Measurements from ENCODE around the gene SHCBP1L. TPM values are rescaled to one million over a fixed set of nuclear protein-coding genes. Genes with fewer than 3 reads are reported as not detected.
A peak's percentile ranks its signal among the peaks of the same experiment; 100 is the strongest.

SHCBP1L gene
- total RNA-seq, 4 donors from 2014 or later: 1.3 TPM; not detected in 3

- WGBS, 2 donors: 57 to 62% methylated on average over 4 of the region's 4 CpGs
- TF ChIP-seq EP300 (IDR thresholded peaks at IDR 0.05) (no peak), POLR2A (IDR thresholded peaks at IDR 0.05) (no peak), CTCF (IDR thresholded peaks at IDR 0.05) (no peak)
- H3K36me3 ChIP-seq: no peaks in the 10 kb centered on the region
- DNase-seq (ENCODE audit: low spot score in 2 of 2): no peak
- peaks cover 0 to 1% (median 0%) of the 10 kb centered on the region in 4 donors for H3K4me1 ChIP-seq
- no peaks in the 10 kb centered on the region for H3K27me3 ChIP-seq
- no peak overlapping the region for H3K27ac ChIP-seq
- H3K4me3 ChIP-seq: no peak overlapping the region
- H3K9me3 ChIP-seq: no peaks in the 10 kb centered on the region
These were observed 42.9 kb upstream of the SHCBP1L start for GRCh38 chr1:182995894-182996293.

- Histone ChIP-seq H3K9me3 (no peaks in the 10 kb centered on the region), H3K4me1 (peaks cover 0 to 10% (median 4%) of the 10 kb centered on the region in 4 donors), H3K36me3 (no peaks in the 10 kb centered on the region), H3K4me3 (no peak overlapping the region), H3K27ac (no peak overlapping the region), H3K27me3 (no peaks in the 10 kb centered on the region)
- TF ChIP-seq EP300 (IDR thresholded peaks at IDR 0.05) (no peak), POLR2A (IDR thresholded peaks at IDR 0.05) (no peak), CTCF (IDR thresholded peaks at IDR 0.05) (no peak)
- no peak for DNase-seq (ENCODE audit: low spot score in 2 of 2)
These were observed 40.8 kb upstream of the SHCBP1L start for GRCh38 chr1:182993746-182994145.

DNA sequence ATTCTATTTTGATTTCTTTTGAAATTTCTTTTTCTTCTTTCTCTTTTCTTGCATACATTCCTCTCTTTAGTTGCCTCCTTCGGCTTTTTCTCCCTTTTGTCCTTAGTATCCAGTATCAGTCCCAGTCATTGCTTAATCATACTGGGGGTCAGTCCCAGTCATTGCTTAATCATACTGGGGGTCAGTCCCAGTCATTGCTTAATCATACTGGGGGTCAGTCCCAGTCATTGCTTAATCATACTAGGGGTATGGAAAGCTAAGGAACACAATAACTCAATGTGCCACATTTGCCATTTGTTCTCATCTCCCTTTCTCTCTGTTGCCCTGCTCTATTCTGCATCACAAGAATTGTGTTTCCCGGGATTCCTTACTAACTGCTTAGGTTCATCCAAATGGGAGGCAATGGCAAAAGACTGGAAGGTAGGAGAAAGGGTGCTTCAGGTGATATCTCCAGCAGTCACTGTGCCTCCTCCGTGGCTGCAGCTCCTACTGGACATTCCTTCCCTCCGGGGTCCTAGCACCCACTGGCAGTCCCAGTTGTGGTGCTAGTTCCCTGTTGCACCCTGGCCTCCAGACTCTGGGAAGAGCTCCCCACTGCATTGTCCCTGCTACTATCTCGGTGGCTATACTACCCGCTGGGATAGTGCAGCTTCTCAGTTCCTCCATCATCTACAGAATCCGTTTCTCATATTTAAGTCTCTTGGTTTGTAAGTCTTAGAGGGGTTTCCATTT lies 37.6 kb upstream of the SHCBP1L start:
- no peak overlapping the region for H3K4me3 ChIP-seq
- peak in 1 of 2 donors; percentile 13 for DNase-seq (ENCODE audit: low spot score in 2 of 2)
- H3K4me1 ChIP-seq: peaks cover 0 to 10% (median 4%) of the 10 kb centered on the region in 4 donors
- H3K27ac ChIP-seq: peak overlapping the region in 2 of 4 donors; percentile 0 to 61
- TF ChIP-seq POLR2A (IDR thresholded peaks at IDR 0.05) (no peak), EP300 (IDR thresholded peaks at IDR 0.05) (peak in 1 of 2 donors; percentile 33)
- no peaks in the 10 kb centered on the region for H3K9me3 ChIP-seq
- no peaks in the 10 kb centered on the region for H3K27me3 ChIP-seq
- 68 to 69% methylated on average over 7 of the region's 7 CpGs for WGBS, 2 donors
- H3K36me3 ChIP-seq: no peaks in the 10 kb centered on the region

DNA sequence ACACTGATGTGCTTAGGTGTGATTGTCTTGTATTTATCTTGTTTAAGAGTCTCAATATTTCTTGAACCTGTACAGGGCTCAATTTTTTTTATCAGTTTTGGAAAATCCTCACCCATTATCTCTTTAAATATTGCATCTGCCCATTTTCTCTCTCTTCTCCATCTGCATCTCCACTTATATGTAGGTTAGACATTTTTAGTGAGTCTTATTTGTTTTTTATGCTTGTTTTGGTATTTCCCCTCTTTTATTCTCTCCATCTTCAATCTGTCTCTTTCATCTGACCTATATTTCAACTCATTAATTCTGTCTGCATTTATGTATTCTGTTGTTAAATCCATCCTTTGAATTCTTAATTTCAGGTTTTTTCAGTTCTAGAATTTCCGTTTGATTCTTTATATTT lies 32.9 kb upstream of the SHCBP1L start:
- TF ChIP-seq CTCF (IDR thresholded peaks at IDR 0.05): no peak
- TF ChIP-seq POLR2A (IDR thresholded peaks at IDR 0.05): no peak
- TF ChIP-seq EP300 (IDR thresholded peaks at IDR 0.05): no peak
- Histone ChIP-seq H3K4me3 (no peak overlapping the region), H3K27ac (no peak overlapping the region), H3K4me1 (peaks cover 0 to 10% (median 4%) of the 10 kb centered on the region in 4 donors), H3K27me3 (no peaks in the 10 kb centered on the region), H3K36me3 (no peaks in the 10 kb centered on the region), H3K9me3 (no peaks in the 10 kb centered on the region)
- 73 to 77% methylated on average over 1 of the region's 1 CpG for WGBS, 2 donors
- no peak for DNase-seq (ENCODE audit: low spot score in 2 of 2)

DNA sequence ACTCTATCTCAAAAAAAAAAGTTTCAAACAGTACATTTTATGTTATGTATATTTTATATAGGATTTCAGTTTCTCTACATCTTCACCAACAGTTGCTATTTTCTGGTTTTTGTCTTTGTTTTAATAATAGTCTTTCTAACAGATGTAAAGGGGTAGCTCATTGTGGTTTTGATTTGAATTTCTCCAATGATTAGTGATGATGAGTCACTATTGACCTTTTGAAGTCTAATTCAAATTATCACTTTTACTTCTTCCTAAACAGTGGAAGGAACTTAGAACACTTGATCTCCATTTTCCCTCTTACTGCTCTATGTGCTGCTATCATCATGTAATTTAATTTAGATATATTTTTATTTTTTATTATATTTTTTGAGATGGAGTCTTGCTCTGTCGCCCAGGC lies 31.7 kb upstream of the SHCBP1L start:
- no peaks in the 10 kb centered on the region for H3K27me3 ChIP-seq
- TF ChIP-seq EP300 (IDR thresholded peaks at IDR 0.05) (no peak), CTCF (IDR thresholded peaks at IDR 0.05) (no peak), POLR2A (IDR thresholded peaks at IDR 0.05) (no peak)
- no peaks in the 10 kb centered on the region for H3K36me3 ChIP-seq
- H3K27ac ChIP-seq: no peak overlapping the region
- WGBS, 2 donors: 90 to 95% methylated on average over 1 of the region's 1 CpG
- no peak for DNase-seq (ENCODE audit: low spot score in 2 of 2)
- H3K4me1 ChIP-seq: peaks cover 0 to 4% (median 0%) of the 10 kb centered on the region in 4 donors
- no peaks in the 10 kb centered on the region for H3K9me3 ChIP-seq
- H3K4me3 ChIP-seq: no peak overlapping the region
